GM13976 (cell line): Measurements from ENCODE around the gene GPC3.

ENCODE experiments used
- DNase-seq: peaks from one replicate; pipeline ENCODE4 v3.0.0; 2012; ENCODE audit warnings: low spot score
- in situ Hi-C: fragments of 300-500 bp; cut with MboI; formaldehyde crosslinking; loops from one replicate; pipeline ENCODE4 v1.12.0; 2022; ENCODE audit warnings: low sequenced_read_pairs, mixed read lengths, inconsistent platforms; ENCODE audit not compliant: unreplicated experiment
- TF ChIP-seq, protein P1 (sequence below): IDR thresholded peaks from 2 replicates; pipeline ENCODE4 v1.5.1; 2012; ENCODE audit warnings: borderline replicate concordance, mild to moderate bottlenecking; ENCODE audit not compliant: insufficient read depth; ENCODE audit errors: extremely low read depth, missing control alignments, control extremely low read depth

GPC3 gene

DNA sequence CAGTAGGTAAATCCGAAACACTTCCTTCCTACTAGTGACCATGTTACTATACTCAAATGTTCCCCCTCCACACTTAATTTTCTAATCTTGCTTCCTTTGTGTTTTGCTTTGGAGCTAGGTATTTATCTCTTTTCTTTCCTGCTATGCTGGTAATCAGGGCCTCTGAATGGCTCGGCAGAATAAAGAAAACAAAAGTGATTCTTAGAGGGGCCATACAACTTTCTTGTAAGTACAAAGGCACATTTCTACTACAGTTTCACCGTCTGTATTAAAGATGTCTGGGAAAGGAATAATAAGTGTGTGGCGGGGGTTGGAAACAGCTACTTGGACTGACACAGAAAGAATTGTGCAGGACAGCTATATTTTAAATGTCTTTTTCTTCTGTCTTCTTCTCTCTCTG lies 50.3 kb downstream of the GPC3 start:
- TF ChIP-seq, protein P1, sequence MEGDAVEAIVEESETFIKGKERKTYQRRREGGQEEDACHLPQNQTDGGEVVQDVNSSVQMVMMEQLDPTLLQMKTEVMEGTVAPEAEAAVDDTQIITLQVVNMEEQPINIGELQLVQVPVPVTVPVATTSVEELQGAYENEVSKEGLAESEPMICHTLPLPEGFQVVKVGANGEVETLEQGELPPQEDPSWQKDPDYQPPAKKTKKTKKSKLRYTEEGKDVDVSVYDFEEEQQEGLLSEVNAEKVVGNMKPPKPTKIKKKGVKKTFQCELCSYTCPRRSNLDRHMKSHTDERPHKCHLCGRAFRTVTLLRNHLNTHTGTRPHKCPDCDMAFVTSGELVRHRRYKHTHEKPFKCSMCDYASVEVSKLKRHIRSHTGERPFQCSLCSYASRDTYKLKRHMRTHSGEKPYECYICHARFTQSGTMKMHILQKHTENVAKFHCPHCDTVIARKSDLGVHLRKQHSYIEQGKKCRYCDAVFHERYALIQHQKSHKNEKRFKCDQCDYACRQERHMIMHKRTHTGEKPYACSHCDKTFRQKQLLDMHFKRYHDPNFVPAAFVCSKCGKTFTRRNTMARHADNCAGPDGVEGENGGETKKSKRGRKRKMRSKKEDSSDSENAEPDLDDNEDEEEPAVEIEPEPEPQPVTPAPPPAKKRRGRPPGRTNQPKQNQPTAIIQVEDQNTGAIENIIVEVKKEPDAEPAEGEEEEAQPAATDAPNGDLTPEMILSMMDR = no peak
- in situ Hi-C loops = no loop called here
- DNase-seq = no peak

DNA sequence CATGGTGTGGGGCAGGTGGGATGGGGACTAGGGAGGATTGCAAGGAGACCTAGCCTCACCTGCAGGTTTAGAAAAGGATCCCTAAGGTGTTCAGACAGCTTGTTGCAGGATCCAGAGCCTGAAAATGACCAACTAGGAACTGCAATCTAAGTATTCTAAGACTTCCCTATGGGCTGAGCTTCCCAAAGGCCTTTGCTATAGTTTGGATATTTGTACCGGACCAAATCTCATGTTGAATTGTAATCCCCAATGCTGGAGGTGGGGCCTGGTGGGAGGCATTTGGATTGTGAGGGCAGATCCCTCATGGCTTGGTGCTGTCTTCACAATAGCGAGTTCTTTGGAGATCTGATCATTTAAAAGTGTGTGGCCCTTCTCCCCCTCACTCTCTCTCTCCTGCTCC lies 52.1 kb downstream of the GPC3 start:
- TF ChIP-seq, protein P1 = no peak

DNA sequence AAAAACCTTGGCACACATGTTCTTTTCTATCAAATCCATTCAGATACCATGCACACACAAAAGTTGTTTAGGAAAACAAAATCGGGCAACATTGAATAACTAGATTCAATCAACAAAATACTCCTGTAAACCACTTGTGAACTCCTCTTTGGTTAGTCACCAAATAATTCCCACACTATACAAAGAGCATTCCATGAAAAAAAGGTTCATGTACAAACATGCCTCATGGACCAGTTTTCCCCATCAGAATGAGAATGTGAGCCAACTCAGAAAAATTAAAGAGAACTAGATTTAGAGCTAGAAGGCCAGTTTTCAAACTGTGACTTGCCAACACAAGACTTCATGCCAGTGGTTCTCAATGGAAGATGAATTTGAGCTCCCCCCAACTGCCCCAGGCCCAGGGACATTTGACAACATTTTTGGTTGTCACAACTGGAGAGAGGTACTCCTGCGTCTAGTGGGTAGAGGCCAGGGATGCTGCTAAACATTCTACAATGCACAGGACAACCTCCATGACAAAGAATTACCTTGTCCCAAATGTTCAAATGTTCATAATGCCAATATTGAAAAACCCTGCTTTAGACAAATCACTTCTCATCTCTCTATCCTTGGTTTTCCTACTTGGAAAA lies 55.4 kb downstream of the GPC3 start:
- DNase-seq = no peak
- TF ChIP-seq, protein P1 = no peak
- in situ Hi-C loops = no loop called here

More for the DNA sequence above, 52.1 kb downstream of the GPC3 start:
- in situ Hi-C loops = no loop called here
- DNase-seq = no peak

DNA sequence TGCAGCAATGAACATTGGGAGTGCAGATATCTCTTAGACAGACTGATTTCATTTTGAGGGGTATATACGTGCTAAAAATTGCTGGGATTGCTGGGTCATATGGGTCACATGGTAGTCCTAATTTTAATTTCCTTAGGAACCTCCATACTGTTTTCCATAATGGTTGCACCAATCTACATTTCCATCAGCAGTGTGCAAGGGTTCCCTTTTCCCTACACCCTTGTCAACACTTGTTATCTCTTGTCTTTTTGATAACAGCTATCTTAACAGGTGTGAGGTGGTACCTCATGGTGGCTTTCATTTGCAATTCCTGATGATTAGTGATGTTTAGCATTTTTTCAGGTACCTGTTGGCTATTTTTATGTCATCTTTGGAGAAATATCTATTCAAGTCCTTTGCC lies 57.0 kb downstream of the GPC3 start:
- in situ Hi-C loops = no loop called here
- DNase-seq = no peak
- TF ChIP-seq, protein P1 = no peak

DNA sequence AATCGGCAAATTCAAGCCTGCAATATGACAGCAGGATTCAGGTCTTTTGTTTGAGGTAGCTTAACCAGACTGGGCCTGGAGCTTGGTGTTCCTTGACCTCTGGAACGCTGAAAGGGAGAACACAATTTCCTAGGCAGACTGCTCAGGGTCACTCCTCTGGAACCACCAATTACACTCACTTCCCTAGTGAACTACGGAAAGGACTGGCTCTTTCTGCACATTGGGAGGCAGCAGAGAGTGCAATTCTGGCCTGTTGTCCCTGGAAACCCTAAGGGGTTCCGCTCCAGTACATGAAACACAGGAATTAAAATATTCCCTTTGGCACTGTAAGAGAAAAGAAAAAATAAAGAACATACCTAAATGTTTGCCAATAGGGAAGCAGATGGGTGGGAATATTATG lies 58.6 kb downstream of the GPC3 start:
- DNase-seq = no peak
- in situ Hi-C loops = no loop called here
- TF ChIP-seq, protein P1 = no peak

DNA sequence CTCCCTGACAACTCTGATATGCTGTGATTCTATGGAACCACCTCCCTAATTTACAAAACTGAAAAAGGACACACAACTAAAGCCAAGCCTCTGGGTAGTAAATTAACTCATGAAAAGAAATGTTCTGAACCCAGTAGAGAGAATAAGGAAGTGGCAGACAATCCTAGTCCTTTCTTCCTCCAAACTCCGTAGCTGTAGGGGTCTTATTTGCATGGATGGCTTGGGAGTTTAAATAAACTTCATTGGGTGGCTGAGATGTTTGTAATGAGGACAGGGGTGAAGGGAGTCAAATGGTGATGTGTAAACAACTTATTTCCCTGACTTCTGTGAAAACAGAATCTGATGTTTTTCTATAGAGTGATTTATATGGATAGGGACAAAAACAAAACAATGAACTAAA lies 59.3 kb downstream of the GPC3 start:
- DNase-seq = no peak
- in situ Hi-C loops = no loop called here
- TF ChIP-seq, protein P1 = no peak
